NCI-H146 (cell line): Measurements from ENCODE around the gene JARID2.

ENCODE experiments used
- DNase-seq: peaks from one replicate; lab custom pipeline; 2025; lab: John Stamatoyannopoulos, UW

JARID2 gene

DNA sequence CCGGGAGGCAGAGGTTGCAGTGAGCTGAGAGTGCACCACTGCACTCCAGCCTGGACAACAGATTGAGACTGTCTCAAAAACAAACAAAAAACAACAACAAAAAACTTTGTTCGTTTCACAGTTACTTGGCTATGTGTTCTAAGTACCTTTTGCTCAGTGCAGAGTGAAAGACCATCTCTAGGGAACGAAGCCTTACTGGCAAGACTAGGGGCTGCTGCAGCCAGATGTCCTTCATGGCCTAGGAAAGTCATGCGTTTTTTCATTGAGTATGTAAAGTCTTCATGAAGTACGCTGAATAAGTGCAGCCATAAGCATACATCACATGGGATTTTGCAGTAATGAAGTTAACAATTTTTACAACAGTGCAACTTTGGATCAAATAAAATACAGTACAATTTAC, 111.1 kb downstream of the JARID2 start:
- DNase-seq, result no peak

DNA sequence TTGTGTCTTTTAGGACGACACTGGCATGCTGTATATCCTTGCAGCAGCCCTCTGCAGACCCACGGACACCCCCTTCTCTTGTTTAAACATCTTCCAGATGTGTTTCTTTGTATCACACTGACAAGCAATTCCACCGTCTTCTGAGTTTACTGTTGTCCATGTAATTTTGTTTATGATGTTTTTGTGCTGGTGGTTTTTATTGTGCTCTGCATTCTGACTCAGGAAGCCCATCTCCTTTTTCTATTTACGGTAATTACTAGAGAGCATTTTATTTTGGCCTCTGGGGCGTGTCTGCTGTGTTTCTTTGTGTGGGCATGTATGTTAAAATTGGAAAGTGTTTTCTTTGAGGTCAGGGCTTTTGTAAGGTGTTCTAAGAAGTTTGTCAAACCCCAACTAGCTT, 111.9 kb downstream of the JARID2 start:
- DNase-seq, result no peak

DNA sequence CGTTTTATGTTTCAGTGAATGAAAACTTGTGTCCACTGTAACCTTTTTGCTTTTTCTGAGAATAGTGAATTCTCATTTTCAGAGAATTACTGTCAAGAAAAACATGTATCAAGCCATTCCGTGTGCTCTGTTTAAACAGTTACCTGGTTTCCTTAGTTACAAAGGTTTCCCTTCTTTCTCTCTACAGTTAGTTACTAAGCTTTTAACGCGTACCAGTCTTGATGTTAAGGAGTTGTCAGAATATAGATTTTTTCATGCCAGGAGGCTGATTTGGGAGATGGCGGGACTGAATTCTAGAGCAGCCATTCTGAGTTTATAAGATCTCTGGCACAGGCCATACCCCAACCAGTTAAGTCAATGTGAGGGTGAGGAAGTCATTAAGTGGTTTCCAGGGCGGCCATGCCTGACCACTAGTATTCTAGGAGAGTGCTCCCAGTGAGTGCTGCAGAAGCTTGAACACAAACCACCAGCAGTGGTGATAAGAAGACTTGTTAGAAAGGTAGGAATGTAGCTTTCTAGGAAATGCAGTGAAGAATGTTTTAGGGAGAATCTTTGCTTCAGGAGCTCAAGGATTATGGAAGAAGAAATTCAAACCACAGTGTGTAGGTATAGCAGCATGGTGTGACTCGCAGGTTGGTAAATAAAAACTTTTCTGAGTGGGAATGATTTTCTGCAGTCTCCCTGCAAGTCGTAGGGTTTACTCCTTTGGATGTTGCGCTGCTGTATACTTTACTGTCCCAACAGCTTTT, 112.9 kb downstream of the JARID2 start:
- DNase-seq, result no peak

DNA sequence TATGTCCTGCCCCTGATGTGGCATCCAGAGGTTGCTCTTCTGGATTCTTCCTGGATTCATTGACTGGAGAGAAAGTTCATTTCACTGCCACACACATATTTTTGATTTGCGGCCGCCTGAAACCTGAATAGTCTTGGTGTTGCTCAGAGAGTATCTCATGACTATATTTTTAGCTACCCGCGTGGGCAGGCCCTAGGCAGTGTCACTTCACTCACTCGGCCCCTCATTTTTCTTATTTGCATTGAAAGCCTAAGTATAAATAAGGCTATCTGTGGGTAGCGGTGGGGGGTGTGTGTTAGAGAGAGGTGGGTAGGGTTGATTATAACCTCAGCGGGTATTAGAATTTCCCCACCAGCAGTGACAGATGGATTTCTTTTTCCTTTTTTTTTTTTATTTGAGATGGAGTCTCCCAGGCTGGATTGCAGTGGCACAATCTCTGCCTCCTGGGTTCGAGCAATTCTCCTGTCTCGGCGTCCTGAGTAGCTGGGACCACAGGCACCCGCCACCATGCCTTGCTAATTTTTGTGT, 113.5 kb downstream of the JARID2 start:
- DNase-seq, result peak; percentile 17

DNA sequence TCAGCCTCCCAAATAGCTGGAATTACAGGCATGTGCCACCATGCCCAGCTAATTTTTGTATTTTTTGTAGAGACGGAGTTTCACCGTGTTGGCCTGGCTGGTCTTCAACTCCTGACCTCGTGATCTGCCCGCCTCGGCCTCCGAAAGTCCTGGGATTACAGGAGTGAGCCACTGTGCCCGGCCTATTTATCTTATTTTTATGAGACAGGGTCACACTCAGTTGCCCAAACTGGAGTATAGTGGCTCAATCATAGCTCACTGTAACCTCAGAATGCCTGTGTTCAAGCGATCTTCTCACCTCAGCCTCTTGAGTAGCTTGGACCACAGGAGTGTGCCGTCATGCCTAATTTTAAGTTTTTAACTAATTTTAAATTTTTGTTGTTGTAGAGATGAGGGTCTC, 114.4 kb downstream of the JARID2 start:
- DNase-seq, result no peak

DNA sequence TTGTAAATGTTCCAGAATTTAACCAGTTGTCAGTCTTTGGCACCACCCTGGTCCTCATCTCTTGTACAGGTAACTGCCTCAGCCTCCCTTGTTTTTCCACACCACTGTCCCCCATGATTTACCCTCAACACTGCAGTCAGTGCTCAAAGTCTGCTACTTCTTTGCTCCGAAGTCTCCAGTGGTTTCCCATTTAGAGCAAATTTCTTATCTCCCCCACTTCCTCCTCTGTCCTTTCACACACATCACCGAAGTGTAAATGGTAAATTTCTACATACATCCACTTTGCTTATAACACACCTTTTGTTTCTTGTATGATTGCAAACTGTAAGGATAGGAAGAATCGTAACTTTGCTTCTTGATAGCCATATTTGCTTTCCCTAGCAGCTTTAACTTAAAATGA, 115.3 kb downstream of the JARID2 start:
- DNase-seq, result no peak

DNA sequence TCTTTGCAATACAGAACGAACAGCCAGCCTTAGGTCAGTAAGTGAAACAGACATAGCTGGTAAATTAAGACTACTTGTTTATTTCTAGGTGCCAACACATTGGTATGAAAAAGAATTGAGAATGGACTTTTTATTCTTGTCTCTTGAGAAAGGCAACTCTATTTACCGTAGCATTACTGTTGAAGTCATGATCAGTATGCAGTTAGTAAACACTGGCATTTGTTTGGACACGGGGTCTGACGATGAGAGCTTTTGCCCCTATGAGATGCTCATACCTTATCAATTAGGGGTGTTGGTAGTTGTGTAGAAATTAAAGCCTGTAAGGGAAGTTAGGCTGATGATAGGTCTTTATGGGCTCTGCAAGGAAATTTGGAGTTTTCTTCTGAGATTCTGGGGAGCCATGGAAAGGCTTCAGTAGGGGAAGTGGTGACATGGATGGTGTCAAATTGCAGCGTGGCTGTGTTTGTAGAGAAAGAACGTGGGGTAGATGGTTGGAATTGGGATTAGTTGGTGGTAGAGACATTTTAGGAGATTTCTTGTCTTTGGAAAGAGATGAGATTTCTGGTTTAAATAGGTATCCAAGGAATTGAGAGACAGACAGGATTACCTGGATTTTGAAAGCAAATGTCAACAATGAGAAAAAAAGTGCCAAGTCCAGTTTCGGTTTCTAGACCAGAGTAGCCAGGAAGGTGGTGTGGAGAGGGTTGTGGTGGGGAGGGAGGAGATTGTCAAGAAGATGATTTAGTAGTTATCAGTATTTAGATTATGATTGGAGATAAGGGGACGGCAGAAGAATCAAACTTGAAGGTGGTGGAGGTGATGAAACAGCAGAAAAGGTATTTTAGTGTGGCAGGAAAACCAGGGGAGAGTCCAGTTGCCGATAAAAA, 116.6 kb downstream of the JARID2 start:
- DNase-seq, result no peak

DNA sequence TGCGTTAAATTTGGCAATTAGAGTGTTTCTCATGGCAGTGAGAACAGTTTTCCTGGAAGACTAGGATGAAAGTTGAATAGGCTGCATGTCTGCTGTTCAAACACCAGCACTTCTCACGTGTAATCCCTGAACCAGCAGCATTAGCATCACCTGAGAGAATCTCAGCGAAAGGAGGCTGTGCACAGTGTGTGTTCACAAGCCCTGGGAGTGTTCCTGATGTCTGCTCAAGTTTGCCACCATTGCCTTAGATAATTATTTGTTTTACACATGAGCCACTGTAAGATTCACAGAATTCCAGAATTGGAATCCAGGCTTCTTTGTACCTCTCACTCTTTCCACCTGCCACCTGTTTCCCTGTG, 117.3 kb downstream of the JARID2 start:
- no peak for DNase-seq

DNA sequence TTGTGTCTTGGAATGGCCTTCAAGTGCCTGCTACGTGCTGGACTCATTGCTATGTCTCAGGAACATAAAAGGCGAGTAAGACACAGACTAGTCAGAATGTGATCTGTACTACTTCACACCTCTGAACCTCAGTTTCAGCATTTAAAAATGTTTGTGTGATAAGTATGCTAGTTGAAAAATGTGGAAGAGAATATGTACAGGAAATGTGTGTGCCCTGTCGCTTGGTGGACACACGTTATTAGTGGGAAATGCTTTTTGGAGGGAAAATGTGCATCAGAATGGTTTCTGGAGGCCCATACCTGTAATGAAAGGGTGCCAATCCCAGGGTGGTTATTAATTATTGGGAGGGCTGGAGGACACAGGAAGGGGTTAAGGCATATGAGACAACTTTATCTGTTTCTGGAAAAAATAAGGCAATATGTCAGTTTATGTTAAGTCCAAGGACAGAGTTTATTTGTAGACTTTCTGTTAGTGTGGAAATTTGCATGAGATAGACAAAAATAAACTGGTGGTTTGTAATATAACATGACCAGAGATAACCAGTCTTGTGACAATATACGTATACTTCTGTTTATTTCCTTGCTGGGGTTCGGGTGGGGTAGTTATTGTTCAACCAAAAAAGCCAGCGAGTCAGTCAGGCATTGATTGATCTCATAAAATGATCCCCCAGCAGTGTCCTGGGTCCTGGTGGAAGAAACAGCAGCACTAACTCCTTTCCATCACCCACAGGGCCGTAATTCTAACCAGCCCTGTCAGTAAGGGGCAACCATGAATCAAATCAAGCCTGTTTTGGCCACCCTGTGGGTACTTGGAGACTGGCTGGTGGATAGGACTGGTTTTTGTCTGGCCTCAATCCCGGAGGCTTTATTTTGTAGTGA, 117.9 kb downstream of the JARID2 start:
- DNase-seq, result no peak

DNA sequence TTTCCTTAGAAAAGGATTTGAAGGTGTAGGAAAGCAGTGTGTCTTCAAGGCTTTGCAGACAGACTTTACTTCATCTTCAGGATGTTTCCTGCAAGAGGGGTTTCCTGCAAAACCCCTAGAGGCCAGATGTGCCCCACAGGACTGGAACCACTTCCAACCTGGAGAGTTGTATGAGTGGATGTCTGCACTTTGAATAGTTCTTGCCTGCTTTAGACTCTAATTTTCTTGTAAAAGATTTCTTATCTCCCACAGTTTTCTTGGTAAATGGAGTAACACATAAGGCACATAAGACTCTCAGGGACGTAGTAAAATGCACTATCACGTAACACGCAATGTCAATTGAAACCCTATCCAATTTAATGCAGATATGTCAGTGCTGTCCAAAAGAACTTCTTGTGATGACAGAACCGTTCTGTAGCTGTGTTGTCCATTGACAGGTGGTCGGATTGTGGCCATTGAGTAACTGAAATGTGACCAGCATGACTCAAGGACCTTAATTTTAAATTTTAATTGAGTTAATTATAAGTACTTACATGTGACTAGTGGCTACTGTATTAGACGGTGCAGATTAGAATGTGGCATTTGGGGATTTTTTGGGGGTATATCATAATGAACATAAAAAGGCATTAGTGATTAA, 118.7 kb downstream of the JARID2 start:
- no peak for DNase-seq

DNA sequence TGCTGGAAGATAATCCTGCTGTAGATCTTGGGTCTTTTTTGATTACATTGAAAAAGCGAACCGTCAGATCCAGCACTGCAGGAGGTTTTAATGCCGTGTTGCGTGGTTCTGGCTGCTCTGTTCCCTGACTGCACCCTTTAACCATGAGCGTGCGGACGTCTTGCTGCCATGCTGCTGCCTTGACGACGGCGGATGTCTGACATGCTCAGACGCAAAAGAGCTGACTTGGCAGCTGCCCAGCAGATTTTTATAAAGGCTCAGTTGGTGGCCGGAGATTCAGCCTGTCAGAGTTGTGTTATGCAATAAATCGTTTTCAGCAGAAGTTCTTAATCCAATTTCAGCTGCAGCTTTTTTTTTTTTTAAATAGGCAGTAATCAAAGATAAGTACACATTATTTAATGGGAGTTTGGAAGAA, 119.4 kb downstream of the JARID2 start:
- peak; percentile 92 for DNase-seq

DNA sequence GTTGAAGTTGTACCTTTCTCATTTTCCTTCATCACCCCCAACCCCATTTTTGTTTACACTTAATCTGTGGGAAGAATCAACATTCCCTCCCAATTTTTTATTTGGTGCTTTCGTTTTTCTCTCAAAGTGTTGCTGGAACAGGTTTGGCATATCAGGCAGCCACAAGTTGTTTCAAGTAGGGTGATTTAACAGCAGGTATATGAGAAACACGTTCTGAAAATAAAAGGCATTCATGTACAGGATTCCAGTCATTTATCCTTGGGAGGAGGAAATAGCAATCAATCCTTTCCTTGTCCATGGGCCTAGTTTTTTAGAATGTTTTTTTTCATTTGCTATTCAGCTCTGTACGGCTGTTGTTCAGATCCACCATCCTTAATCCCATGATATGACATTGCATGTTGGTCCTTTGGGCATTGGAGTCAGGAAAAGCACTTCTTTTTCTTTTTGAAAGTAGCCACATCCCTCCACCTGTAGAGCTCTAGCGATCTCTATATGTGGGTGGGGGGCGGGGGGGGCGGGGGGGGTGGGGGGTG, 120.2 kb downstream of the JARID2 start:
- DNase-seq, result no peak

DNA sequence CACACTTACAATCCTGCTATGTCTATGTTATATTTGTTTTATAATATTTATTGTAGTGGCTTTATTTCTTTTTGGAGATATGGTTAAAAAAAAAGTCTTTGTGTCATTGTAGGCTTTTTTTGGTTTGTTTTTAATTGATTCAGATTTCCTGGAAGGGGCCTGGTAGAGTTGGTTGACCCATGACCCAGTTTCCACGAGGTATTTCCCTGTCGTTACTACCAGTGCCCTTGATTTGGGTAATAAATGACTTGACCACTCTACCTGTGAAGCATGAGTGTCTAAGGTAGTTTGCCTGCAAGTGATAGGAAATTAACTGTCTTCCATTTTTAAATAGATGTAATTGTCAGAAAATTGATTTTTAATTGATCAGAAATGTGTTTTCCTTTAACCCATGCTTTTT, 121.0 kb downstream of the JARID2 start:
- no peak for DNase-seq

DNA sequence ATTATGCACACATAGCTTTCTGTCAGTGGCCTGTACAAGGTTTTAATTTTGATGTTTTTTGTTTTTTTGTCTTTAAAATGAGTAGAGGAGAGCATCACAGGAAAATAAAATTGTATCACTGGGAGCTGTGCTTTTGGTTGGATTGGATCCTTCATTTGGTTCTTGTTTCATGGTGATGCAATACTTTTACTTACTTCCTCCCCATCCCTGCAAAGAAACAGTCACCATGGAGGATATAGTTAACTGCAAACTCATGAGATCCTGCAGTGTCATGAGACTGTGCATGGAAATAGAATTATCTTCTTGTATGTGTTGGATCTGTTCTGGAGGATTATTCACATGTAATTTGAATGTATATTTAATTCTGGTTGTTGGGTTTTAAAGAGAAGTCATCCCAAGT, 122.3 kb downstream of the JARID2 start:
- DNase-seq, result no peak

DNA sequence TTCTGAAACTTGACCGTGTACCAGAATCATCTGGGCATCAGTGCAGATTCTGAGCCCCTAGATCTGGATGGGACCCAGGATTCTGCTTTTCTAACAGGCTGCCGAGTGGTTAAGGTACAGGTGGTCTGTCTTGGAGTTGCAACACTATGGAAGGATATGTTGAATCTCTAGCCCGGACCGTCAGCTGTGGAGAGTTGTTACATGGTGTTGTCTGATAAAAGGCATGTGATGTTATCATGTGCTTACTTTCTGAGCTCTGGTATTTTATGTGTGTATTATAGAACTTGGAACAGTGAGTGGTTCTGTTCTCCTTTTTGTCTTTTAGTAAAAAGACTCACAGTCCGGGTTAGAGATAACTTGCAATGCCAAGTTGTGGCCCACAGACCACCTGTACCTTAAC, 123.0 kb downstream of the JARID2 start:
- DNase-seq, result no peak

DNA sequence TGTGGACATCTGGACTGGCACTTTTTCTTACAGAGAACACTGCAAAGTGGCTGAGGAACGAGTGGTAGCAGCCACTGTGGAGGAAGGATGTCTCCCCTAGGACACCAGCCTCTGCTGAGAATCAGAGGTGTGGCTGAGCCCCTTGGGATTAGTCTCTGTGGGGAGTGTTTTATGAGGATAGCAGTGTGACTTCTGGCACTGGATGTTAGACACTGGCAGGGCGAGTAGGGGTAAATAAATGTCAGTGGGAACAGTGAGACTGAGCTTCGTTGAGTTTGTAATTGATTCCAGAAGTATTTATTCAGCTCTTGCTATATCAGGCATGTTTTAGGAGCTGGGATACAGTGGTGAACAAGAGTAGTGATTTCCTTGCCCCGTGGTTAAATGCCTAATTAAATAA, 124.0 kb downstream of the JARID2 start:
- no peak for DNase-seq

DNA sequence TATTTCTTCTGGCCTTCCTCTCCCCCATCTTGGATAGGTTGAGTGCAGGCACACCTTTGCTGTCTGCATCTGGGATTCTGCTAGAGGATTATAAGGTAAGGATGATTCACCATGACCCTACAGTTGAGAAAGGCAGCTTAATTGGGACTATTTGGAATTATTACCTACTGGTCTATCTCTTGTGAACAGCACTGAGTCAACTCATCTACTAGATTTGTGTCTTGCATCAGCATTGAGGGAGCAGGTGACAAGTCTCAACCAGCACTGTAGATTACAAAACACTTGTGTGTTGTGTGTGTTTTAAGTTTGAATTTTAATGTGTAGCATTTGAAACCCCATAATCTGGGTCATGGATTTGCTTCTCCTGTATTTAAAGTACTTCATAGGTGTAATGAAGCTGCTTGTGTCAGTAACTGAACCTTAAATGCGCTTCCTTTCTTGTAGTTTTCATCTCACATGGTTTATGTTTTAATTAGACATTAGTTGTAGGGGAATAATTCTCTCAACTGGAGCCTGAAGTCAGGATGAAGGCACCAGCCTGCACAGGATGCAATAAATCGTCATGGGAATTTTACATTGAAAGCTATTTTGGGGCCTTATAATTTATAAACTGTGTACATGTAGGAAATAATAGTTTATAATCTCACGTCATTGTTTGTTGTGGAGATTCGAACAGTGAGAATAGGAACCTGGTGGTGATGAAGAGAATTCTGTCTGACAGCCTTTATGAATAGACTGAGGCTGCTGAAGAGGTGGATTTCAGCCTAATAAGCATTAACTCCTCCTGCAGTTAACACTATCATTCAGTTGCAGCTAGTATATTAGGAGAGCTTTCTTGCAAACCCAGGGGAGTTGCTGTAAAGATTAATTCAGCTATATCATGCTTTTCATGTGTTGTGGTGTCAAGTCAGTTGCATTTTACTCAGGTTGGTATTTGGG, 125.1 kb downstream of the JARID2 start:
- no peak for DNase-seq

DNA sequence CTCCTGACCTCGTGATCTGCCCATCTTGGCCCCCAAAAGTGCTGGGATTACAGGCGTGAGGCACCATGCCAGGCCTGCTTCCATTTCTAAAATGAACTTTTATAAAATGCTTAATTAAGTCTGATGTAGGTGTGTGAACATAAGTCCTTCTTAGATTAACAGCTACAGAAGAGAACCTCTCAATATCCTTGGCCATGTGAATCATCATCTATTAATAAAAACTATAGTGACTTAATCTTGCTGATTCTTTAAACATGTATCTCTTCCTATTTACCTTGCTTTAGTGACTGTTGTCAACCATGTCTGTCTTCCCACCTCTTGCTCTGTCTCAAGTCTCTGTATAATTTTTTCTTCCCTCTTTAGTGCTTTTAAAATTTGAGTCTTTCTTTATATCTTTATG, 127.1 kb downstream of the JARID2 start:
- DNase-seq, result no peak

DNA sequence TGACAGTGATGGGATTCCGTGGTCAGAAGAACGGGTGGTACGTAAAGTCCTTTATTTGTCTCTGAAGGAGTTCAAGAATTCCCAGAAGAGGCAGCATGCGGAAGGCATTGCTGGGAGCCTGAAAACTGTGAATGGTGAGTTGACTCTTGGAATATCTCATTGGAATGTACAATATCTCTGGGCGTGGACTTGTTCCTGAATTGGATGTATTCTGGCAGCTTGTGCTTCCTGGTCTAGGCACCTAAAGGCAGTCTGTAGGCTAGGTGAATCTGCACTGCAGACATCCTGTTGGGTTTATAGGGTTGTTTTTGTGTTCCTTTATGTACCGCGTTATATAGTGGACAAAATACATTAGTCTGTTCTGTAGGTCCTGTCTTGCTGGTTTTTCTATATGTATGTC, 128.2 kb downstream of the JARID2 start:
- no peak for DNase-seq

DNA sequence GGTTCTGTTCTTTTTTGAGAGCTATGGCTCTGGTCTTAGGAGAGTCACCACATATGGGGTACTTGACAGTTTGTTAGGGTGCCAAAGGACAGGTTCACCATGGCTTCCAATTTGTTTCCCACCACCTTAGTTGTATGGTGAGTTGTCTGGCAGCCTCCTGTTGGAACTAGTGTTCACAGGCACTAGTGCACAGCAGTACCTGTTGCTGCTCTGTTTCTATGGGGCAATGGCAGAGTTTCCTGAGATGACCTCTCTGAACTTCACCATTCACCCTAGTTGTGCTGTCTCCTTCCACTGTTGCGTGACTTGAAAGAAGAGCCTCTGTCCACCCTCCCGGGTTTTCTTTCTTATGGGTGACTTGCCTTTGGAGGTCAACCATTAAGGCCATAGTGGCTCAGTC, 129.1 kb downstream of the JARID2 start:
- DNase-seq, result no peak
